ENCODE results near the gene TAS2R40.
A peak's percentile ranks its signal among the peaks of the same experiment; 100 is the strongest.

Gene TAS2R40

DNA sequence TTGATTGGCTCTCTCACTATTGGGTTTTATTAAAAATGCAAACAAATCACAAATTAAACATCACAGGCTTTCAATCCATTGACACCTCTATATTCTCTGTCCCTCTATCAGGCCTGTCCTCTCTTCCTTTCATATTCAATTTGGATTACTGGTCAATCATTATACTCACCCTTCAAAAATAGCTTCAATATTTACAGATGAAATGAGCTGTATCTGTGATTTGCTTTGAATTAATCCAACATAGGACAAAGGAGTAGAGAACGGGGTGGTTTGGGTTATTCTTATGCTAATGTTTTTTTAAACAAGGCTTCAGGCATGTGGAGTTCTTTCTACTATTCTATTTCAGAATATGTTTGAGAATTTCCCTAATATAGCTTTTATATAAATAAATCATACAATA lies 36.3 kb upstream of the TAS2R40 start:
- H3K4me3 ChIP-seq (ENCODE audit: low read depth, low read length): no peak overlapping the region
- TF ChIP-seq, protein P1, sequence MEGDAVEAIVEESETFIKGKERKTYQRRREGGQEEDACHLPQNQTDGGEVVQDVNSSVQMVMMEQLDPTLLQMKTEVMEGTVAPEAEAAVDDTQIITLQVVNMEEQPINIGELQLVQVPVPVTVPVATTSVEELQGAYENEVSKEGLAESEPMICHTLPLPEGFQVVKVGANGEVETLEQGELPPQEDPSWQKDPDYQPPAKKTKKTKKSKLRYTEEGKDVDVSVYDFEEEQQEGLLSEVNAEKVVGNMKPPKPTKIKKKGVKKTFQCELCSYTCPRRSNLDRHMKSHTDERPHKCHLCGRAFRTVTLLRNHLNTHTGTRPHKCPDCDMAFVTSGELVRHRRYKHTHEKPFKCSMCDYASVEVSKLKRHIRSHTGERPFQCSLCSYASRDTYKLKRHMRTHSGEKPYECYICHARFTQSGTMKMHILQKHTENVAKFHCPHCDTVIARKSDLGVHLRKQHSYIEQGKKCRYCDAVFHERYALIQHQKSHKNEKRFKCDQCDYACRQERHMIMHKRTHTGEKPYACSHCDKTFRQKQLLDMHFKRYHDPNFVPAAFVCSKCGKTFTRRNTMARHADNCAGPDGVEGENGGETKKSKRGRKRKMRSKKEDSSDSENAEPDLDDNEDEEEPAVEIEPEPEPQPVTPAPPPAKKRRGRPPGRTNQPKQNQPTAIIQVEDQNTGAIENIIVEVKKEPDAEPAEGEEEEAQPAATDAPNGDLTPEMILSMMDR (IDR thresholded peaks at IDR 0.05; ENCODE audit: low read depth, low read length, missing control alignments): no peak
- no peak for DNase-seq (ENCODE audit: low read depth)

DNA sequence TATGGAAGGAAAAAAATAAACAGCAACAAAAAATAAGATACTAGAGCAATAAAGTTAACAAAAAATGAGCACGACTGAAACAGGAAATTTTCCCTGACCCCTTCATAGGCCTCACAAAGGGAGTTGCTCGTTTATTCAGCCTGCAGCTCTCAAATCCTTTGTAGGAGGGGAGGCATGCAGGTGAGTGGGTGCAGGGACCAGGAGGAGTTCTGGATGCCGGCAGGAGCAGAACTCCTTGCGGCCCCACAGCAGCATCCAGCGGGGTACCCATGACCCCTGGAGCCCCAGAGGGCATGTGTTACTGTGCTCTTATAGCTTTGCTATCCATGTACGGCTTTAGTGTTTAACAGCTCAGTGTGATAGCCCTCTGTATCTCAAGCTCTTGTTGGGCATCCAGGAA lies 32.8 kb upstream of the TAS2R40 start:
- TF ChIP-seq, protein P1 (IDR thresholded peaks at IDR 0.05; ENCODE audit: low read depth, low read length, missing control alignments): no peak
- no peak overlapping the region for H3K4me3 ChIP-seq (ENCODE audit: low read depth, low read length)
- DNase-seq (ENCODE audit: low read depth): no peak

DNA sequence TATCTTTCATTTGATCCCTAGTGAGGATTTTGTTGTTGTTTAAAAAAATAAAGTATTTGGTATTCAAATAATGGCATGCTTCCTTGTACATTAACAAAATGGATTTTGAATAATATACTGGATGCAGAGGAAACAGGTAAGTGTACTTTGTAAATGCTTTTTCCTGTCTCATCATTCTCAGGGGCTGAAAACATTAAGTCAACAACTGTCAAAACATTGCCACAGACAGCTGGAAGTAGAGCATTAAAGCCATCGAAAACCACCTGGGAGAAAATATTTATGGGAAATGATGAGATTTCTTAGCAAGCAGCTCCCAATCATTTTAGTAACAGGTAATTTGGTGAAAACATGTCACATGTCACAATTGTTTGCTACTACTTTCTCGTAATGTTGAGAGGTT lies 28.0 kb upstream of the TAS2R40 start:
- no peak for DNase-seq (ENCODE audit: low read depth)
- TF ChIP-seq, protein P1 (IDR thresholded peaks at IDR 0.05; ENCODE audit: low read depth, low read length, missing control alignments): no peak
- H3K4me3 ChIP-seq (ENCODE audit: low read depth, low read length): no peak overlapping the region

DNA sequence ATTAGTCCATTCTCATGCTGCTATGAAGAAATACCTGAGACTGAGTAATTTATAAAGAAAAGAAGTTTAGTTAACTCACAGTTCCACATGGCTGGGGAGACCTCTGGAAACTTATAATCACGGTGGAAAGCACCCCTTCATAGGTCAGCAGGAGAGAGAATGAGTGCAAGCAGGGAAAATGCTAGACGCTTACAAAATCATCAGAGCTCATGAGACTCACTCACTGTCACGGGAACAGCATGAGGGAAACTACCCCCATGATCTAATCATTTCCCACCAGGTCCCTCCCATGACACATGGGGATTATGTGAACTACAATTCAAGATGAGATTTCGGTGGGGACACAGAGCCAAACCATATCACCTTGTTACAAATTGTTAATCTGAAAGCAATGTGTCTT lies 22.8 kb upstream of the TAS2R40 start:
- DNase-seq (ENCODE audit: low read depth): no peak
- TF ChIP-seq, protein P1 (IDR thresholded peaks at IDR 0.05; ENCODE audit: low read depth, low read length, missing control alignments): no peak
- H3K4me3 ChIP-seq (ENCODE audit: low read depth, low read length): no peak overlapping the region

DNA sequence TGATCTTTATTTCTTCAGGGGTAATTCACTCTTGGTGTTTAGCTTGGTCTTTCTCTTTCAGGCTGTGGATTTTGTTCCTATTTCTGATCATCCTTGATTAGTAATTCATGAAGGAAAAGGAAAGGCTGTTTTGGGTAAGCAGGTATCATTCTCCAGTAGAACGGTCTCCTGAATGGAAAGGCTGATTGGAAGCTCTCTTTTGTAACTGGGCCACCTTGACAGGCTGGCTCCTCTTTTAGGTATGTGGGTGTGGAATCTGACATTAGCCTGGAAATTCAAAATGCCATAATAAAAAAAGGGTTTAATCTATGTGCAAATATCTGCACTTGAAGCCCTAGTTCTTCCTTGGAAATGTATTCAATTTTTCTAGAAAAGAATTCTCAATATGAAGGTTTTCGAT lies 19.7 kb upstream of the TAS2R40 start:
- TF ChIP-seq, protein P1 (IDR thresholded peaks at IDR 0.05; ENCODE audit: low read depth, low read length, missing control alignments): no peak
- DNase-seq (ENCODE audit: low read depth): no peak
- no peak overlapping the region for H3K4me3 ChIP-seq (ENCODE audit: low read depth, low read length)

DNA sequence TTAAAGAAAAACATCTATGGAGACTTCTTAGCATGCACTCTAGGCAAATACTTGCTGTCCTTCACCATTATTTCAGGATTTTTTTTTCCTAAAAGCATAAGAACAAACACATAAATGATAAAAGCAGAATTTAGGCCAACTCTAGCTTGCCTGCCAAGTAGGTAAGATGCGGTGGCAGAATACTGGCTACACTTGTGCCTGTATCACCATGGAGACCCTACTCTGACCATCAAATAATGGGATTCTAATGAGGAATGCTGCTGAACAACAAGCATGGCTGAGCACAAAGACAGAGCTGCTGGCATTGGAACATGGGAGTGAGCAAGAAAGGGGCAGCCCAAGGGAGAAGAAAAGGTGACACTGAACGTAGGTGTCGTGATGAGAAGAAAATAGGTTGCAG lies 18.5 kb upstream of the TAS2R40 start:
- no peak overlapping the region for H3K4me3 ChIP-seq (ENCODE audit: low read depth, low read length)
- TF ChIP-seq, protein P1 (IDR thresholded peaks at IDR 0.05; ENCODE audit: low read depth, low read length, missing control alignments): no peak
- no peak for DNase-seq (ENCODE audit: low read depth)

DNA sequence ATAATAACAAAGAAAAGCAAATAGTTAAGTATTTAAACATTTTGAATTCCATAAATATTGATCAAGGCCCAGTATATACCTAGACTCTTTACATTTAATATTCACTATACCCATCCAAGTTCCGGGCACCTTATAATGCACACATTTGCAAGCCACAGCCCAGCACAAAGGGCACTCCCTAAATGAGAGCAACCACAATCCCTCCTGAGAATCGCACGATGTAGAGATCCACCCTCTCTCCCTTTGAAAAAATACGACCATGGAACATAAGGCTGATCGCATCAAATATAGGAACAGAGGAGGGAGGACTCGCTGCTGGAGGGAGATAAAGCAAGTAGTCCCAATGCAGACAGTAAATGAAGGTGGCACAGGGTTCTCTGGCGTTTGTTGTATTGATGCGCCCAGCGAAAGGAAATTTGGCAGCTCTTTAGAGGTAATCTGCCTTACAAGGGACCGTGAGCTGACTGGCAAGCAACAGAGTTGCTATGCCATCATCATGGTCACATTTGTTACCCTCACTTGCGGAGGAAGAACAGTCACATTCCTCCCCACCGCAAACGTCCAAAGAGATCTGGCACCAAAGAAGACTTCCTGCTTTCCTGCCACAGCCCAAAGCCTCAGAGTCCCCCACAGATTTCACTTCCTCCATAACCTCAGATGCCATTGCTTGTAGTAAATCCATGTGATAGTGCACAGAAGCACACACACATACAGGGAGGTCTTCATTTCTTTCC lies 16.1 kb upstream of the TAS2R40 start:
- no peak overlapping the region; the same call in 1 of the 2 replicates for H3K4me3 ChIP-seq (ENCODE audit: low read depth, low read length)
- peak; percentile 45 for DNase-seq (ENCODE audit: low read depth)
- TF ChIP-seq, protein P1 (IDR thresholded peaks at IDR 0.05; ENCODE audit: low read depth, low read length, missing control alignments): no peak

Measured in GM12864 (cell line).